IPS-18c (cell line): ENCODE results near the gene C19orf73.
A peak's percentile ranks its signal among the peaks of the same experiment; 100 is the strongest.
"Not testable (repeated sequence)": the region's sequence is repeated elsewhere in the genome, so short reads cannot be mapped to it uniquely, and the experiment has no call there.

Experiments used
- H3K4me3 ChIP-seq: 2 replicates; pipeline ENCODE4 v1.7.0; 2013; ENCODE audit warnings: low read depth, mild to moderate bottlenecking, low read length, moderate library complexity; ENCODE audit not compliant: insufficient read depth
- H3K9me3 ChIP-seq: one replicate; pipeline ENCODE4 v1.6.1; 2013; ENCODE audit warnings: mild to moderate bottlenecking, low read length, moderate library complexity; ENCODE audit not compliant: control insufficient read depth, insufficient read depth

The C19orf73 gene

DNA sequence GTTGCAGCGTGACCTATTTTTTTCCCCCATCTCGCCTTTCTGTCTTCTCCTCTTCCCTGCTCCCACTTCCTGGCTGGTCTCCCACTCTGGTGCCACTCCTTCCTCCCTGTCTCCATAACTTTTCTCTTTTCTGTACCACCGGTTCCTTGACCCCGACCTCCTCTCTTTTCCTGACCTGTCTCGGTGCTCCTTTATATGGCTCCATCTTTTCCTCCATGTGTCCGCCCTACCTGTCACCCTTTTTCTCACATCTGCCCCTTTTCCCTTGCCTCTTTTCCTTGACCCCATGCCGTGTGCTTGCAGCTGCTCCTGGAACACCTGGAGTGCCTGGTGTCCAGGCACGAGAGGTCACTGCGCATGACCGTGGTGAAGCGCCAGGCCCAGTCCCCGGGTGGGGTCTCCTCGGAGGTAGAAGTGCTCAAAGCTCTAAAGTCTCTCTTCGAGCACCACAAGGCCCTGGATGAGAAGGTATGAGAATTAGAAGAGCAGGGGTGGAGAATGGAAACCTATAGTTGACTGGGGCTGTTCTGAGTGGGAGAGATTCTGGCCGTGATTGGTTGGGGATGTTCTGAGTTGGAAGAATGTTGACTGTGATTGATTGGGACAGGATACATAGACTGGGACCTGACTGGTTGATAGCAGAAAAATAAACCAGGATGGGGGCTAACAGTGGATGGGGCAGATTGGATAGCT is 9.7 kb upstream of the C19orf73 start:
- H3K4me3 ChIP-seq = peak overlapping the region; percentile 51
- no peaks in the 10 kb centered on the region for H3K9me3 ChIP-seq

DNA sequence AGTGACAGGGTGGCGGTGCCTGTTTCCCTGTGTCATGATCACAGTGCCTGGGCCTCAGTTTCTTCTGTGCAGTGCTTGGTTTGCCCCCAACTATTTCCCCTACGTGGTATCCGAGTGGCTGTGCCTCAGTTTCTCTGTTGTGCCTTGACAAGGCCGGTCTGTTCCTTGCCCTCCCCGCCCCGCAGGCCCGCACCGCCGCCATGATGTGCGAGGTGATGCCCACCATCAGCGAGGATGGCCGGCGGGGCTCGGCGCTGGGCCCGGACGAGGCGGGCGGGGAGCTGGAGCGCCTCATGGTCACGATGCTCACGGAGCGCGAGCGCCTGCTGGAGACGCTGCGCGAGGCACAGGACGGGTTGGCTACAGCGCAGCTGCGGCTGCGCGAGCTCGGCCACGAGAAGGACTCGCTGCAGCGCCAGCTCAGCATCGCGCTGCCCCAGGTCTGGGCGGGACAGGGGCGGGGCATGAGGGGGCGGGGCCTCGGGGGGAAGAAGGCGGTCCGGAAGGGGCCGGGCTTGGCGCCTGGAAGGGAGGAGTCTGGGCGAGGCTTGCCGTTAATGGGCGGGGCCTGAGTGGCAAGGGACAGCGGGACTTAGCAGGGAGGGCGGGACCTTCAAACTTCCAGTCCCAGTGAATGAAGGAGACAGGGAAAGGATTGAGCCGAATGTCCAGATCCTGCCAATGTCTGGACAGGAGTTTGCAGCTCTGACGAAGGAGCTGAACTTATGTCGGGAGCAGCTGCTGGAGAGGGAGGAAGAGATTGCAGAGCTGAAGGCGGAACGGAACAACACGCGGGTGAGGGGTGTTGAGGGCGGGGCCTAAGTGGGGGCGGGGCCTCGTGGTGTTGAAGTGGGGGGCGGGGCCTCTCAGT is 9.0 kb upstream of the C19orf73 start:
- H3K9me3 ChIP-seq = no peaks in the 10 kb centered on the region
- peak overlapping the region; percentile 53; the same call in 1 of the 2 replicates for H3K4me3 ChIP-seq

DNA sequence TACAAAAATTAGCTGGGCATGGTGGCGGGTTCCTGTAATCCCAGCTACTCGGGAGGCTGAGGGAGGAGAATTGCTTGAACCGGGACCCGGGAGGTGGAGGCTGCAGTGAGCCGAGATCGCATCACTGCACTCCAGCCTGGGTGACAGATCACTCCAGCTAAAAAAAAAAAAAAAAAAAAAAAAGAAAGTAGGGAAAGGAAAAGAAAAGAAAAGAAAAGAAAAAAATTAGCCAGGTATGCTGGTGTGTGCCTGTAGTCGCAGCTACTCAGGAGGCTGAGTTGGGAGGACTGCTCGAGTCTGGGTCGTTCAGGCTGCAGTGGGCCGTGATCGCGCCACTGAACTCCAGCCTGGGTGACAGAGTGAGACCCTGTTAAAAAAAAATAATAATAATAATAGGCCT is 8.3 kb upstream of the C19orf73 start:
- peak overlapping the region; percentile 53; the same call in 1 of the 2 replicates for H3K4me3 ChIP-seq
- H3K9me3 ChIP-seq = not testable (repeated sequence)

DNA sequence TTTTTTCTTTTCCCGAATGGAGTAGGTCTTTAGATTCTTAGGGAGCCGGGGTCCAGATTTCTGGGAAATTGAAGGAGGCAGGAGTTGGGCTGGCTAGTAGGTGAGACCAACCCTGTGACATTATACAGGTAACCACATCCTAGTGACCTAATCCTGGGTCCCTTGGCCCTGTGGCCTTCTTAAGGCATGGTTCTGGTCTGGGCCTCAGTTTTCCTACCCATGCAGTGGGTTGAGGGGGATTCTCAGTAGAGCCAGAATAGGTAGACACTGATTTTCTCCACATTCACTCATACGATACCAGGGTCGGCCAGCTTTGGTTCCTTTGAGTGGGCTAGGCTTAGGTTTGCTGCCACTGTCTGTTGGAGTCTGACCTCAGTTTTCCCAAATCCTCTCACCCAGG is 7.6 kb upstream of the C19orf73 start:
- no peak overlapping the region for H3K4me3 ChIP-seq
- H3K9me3 ChIP-seq = no peaks in the 10 kb centered on the region

DNA sequence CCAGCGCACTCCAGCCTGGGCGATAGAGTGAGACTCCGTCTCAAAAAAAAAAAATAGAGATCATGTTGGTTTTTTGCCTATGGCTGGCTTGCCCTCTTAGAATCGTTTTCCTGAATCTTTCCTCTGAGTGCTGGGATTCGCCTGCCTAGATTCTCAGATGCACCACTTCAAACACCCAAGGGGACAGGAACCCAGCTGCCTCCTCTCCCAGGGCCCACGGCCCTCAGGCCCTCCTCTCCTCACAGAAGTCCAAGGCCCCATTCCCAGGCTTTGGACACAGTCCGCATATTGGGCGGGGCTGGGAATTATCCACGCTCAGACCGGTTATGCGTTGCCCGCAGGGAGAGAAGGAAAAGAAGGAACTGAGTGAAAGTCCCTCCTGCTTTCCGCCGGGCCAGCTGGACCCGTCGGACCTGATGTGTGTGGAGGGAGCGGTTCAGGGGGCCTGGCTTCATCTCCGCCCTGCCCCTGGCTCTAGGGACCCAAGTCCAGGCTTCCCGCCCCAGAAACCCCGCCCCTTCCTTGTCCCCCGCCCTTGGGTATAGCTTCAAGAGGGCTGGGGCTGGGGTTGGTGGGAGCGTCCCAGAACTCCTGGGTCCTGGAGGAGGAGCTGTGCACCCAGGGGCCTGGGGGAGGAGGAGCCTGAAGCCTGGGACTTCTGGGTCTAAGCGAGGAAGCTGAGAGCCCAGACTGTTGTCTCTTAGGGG is 6.2 kb upstream of the C19orf73 start:
- Histone ChIP-seq H3K4me3 (peak overlapping the region; percentile 16; the same call in 1 of the 2 replicates), H3K9me3 (no peaks in the 10 kb centered on the region)

DNA sequence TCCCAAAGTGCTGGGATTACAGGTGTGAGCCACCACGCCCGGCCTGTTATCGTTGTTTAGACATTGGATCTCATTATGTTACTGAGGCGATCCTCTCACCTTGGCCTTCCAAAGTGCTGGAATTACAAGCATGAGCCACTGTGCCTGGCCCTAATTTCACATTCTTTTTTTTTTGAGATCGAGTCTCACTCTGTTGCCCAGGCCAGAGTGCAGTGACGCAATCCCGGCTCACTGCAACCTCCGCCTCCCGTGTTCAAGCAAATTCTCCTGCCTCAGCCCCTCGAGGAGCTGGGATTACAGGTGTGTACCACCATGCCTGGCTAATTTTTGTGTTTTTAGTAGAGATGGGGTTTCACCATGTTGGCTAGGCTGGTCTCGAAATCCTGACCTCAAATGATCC is 4.3 kb upstream of the C19orf73 start:
- not testable (repeated sequence) for H3K9me3 ChIP-seq

DNA sequence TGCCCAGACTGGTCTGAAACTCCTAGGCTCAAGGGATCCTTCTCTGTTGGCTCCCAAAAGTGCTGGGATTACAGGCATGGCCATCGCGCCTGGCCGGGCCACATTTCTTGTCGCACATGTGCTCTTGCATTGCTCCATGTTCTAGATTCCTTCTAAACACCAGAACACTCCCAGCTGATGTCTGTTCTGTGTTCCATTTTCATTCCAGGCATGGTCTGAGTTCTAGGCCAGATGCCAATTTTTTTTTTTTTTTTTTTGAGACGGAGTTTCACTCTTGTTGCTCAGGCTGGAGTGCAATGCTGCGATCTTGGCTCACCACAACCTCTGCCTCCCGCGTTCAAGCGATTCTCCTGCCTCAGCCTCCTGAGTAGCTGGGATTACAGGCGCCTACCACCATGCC is 2.9 kb upstream of the C19orf73 start:
- H3K9me3 ChIP-seq, H3K4me3 ChIP-seq: not testable (repeated sequence)

More for the DNA sequence above, 4.3 kb upstream of the C19orf73 start:
- not testable (repeated sequence) for H3K4me3 ChIP-seq

DNA sequence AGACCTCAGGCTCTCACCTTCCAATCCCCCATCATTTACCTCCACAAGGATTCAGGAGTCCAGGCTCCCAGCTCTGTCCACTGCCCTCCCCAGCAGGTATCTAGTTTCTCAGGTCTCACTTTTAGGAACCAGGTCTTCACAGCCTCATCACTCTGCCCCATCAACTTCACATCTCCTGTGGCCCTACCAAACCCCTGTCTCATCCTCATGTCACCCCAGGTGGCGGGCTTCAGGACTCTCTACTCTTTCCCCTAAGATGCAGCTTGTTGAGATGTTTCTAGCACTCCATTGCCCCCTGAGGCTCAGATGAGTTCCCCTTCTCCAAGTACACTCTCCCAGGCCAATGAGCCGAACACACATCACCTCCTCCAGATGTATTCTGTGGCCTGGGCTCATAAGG is 1.9 kb upstream of the C19orf73 start:
- Histone ChIP-seq H3K9me3 (no peaks in the 10 kb centered on the region), H3K4me3 (no peak overlapping the region)

DNA sequence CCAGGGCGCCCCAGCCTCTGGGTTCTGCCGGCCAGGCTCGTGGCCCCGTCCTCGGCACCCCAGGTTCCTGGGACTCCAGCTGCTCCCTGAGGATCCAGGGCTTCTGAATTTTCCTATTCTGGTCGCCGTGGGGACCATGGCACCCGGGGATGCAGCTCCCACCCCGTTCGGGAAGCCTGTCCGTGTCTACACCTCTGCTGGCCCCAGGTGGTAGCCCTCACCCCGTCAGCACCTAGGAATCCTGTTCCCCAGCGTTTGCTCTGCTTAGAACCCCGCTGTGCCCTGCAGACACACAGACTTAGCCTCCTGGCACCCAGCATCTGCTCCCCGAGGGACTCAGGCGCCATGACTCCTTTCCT is 1.4 kb upstream of the C19orf73 start:
- H3K9me3 ChIP-seq = no peaks in the 10 kb centered on the region
- H3K4me3 ChIP-seq = peak overlapping the region; percentile 24; the same call in 1 of the 2 replicates

DNA sequence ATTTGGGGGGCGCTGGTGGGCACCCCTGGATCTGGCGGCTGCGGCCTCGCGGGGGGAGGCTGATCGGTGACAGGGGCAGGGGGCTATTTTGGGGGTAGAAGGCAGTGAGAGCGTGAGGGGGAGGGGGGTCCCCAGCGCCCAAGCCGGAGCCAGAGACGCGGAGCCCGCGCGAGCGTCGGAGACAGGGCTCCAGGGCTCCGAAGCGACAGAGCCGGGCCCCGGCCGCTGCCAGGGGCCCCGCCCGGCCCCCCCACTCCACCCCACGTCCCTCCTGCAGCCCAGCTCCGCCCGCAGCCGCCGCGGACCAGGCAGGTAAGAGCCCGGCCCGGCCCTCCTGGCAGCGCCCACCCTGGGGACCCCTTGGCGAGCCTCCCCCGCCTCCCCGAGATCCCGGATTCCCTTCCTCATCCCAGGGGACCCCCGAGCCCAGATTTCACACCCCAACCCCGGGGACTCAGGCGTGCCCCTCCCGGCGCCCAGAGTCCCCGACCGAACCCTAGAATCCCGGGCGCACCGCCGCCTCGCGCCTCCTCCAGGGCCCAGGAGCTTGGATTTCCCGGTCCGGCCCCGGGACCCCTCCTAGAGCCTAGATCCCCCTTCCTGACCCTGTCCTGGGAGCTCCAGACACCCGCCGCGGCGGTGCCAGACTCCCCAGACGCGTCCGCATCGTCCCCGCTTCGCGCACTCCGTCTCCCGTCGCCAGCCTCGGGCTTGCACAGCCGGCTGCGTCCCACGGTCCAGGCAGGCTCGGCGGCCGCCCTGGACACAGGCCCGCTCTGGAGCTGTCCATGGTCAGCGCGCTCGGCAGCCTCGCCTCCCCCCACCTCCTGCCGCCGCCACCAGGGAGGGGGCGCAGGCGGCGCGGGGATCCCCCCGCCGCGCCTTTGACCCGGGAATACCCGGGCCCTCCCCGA is 725 bp upstream of the C19orf73 start, which contains the start of gene PPFIA3:
Gene PPFIA3, plus strand, starts transcription at position 134 of the 914 bp plus-strand sequence. CDS start 8,330 bp downstream, outside the sequence.
- H3K9me3 ChIP-seq = no peaks in the 10 kb centered on the region
- H3K4me3 ChIP-seq = peak within 1 kb of the TSS; percentile 87

DNA sequence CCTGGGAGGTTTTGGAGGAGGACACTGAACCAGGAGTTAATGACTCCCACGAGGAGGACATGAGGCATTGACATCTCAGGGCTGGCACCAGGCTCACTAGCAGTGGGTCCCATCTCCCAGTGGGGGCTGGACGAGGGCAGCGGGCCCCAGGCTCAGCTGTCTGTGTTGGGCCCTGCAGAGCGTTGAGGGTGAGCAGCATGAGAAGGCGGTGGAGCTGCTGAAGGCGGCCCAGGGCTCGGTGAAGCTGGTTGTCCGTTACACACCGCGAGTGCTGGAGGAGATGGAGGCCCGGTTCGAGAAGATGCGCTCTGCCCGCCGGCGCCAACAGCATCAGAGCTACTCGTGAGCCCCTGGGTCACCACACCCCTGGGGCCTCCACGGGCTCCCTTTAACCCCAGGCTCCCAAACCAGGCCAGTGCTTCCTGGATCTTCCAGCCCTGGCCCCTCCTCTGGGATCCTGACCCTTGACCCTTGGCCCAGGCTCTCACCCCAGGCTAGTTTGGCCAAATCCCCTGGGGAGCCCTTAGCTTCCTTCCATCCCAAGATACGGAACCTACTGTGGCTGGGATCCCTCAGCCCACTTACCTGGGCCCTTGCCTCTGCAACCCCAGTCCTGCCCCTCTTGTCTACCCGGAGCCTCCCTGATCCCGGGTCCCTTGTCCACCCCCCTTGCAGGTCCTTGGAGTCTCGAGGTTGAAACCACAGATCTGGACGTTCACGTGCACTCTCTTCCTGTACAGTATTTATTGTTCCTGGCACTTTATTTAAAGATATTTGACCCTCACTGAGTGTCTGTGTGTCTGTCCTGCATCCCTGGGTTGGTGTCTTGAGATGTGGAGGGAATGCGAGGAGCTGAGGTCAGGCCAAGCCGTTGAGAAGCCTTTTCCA is 1.0 kb downstream of the C19orf73 start:
- Histone ChIP-seq H3K9me3 (no peaks in the 10 kb centered on the region), H3K4me3 (peak overlapping the region; percentile 87)

DNA sequence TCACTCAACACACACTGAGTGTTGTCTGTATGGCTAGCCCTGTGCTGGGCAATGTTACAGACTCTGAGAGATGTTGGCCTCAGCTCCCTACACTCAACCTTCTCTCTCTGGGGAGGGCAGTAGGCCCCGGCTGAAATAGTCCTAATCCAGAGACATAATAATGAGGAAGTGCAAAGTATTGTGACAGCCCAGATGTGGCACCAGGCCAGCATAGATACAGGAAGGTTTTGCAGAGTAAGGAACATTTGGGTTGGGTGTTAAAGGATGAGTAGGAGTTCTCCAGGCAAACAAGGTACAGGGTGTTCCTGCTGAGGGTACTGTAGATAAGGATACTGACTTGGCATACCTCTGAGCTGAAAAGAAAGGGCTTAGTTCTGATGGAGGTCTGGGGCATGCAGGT is 2.4 kb downstream of the C19orf73 start:
- no peaks in the 10 kb centered on the region for H3K9me3 ChIP-seq
- no peak overlapping the region for H3K4me3 ChIP-seq

DNA sequence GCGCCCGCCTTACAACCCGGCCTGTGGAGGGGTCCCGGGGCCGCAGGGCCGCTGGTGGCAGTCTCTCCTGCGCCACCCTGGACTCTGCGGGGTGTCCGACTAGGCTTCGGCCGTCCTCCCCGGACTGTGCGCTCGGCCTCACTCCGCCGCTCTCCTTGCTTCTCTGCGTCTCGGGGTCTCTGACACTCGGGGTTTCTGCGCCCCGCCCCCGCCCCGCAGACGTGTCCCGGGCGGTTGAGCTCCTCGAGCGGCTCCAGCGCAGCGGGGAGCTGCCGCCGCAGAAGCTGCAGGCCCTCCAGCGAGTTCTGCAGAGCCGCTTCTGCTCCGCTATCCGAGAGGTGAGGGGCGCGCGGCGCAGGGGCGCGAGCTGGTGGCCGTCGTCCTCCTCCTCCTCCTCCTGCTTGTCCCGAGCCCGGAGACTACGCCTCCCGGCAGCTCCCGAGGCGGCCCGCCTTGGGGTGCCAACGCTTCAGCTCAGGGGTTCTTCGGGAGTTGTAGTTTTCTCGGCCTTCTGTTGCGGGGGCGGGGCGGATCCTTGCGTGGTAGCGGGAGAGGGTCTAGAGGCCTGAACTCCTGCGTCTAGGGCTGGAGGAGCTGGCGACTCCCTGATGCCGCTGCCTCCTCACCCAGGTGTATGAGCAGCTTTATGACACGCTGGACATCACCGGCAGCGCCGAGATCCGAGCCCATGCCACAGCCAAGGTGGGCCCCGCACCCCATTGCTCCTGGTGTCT is 4.1 kb downstream of the C19orf73 start:
- H3K9me3 ChIP-seq = no peaks in the 10 kb centered on the region

DNA sequence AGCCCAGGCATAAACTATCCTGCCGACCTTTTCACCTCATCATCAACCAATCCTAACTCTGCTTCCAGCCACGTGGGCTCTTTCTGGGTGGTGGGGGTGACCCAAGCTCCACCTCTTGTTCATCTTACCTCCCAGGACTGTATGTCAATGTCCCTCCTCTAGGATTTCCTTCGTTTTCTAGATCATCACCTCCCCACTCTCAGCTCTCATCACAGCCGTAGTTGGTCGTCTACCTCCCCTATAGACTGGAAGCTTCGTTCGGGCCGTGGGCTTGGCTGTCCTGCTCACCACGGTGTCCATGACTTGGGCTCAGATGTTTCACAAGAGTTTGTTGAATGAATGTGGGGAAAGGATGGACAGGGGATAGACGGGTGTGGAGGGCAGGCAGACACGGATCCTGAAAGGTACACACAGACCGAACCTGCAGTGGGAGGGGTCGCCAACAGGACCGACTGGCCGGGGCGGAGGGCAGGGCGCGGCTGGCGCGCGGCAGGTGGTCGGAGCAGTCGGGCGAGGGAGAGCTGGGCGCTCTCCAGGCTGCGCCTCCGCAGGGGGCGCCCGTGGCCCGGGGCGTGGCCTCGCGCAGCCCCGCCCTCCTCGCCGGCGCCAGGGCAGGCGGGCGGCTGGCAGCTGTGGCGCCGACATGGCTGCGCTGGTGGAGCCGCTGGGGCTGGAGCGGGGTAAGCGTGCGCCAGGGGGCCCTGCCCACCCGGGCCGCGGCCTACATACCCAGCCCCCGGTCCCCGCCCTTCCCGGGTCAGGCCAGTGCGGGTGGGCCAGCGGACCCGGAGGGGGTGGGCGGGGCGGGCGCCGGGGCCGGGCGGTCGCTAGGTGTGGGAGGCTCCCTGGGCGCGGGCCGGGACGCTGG is 4.9 kb downstream of the C19orf73 start, which contains the start of gene LIN7B:
Gene LIN7B, plus strand, starts transcription at position 609 of the 868 bp plus-strand sequence. Its CDS starts 35 bp downstream, at position 644.
- Histone ChIP-seq H3K9me3 (no peaks in the 10 kb centered on the region), H3K4me3 (peak within 1 kb of the TSS; percentile 79)

More for the DNA sequence above, 4.1 kb downstream of the C19orf73 start:
- peak overlapping the region; percentile 79 for H3K4me3 ChIP-seq
